Upper lobe of left lung (tissue), 4 donors: ENCODE results near the gene CTNNBIP1.

Experiments used
- EP300 ChIP-seq, 4 donors: sonication (generic); formaldehyde crosslinking; IDR thresholded peaks; one replicate each; pipeline ENCODE4 v1.5.1; 2017; ENCODE audit warnings: antibody characterized with exemption in 4 of 4, control low read depth in 2 of 4
- POLR2A ChIP-seq, 4 donors: fragments of 450-650 bp; IDR thresholded peaks; one replicate each; pipeline ENCODE4 v1.5.1; 2016 to 2017; ENCODE audit warnings: antibody characterized with exemption in 4 of 4, mild to moderate bottlenecking in 2 of 4
- POLR2AphosphoS5 ChIP-seq, 2 donors: sonication (generic); formaldehyde crosslinking; IDR thresholded peaks; one replicate each; pipeline ENCODE4 v1.5.1; 2017; ENCODE audit warnings: antibody characterized with exemption in 2 of 2
- TF ChIP-seq, protein P1 (sequence below), 6 experiments: fragments of 450-650 bp in 4 of 6; fragments of 200-600 bp in 2 of 6; sonication (generic) in 2 of 6; IDR thresholded peaks; one replicate each; pipeline ENCODE4 v1.5.1; 2016 to 2019; ENCODE audit warnings: antibody characterized with exemption in 6 of 6

DNA sequence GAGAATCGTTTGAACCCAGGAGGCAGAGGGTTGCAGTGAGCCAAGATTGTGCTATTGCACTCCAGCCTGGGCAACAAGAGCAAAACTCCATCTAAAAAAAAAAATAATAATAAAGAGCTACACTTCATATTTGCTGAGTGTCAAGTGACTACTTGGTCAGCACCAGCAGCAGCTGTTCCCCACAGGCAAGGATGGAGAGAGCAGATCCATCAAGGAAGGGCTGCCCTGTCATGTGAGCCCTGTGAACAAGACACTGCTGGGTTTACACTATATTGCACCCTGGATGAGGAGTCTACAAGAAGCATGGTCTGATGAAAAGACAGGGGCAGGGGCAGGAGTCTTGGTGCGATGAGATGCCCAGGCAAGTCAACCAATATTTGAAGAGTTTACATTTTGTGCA is 3.6 kb downstream of the CTNNBIP1 start:
- TF ChIP-seq, protein P1, sequence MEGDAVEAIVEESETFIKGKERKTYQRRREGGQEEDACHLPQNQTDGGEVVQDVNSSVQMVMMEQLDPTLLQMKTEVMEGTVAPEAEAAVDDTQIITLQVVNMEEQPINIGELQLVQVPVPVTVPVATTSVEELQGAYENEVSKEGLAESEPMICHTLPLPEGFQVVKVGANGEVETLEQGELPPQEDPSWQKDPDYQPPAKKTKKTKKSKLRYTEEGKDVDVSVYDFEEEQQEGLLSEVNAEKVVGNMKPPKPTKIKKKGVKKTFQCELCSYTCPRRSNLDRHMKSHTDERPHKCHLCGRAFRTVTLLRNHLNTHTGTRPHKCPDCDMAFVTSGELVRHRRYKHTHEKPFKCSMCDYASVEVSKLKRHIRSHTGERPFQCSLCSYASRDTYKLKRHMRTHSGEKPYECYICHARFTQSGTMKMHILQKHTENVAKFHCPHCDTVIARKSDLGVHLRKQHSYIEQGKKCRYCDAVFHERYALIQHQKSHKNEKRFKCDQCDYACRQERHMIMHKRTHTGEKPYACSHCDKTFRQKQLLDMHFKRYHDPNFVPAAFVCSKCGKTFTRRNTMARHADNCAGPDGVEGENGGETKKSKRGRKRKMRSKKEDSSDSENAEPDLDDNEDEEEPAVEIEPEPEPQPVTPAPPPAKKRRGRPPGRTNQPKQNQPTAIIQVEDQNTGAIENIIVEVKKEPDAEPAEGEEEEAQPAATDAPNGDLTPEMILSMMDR (IDR thresholded peaks at IDR 0.05): no peak
- TF ChIP-seq POLR2AphosphoS5 (IDR thresholded peaks at IDR 0.05) (no peak), POLR2A (IDR thresholded peaks at IDR 0.05) (no peak), EP300 (IDR thresholded peaks at IDR 0.05) (no peak)
